GM19035 (cell line): ENCODE data around the gene TMEM63A.

Experiments used
- ATAC-seq: cut with Tn5 transposase; IDR thresholded peaks from one replicate; pipeline ENCODE4 v1.9.1; 2021; ENCODE audit not compliant: unreplicated experiment

TMEM63A gene

DNA sequence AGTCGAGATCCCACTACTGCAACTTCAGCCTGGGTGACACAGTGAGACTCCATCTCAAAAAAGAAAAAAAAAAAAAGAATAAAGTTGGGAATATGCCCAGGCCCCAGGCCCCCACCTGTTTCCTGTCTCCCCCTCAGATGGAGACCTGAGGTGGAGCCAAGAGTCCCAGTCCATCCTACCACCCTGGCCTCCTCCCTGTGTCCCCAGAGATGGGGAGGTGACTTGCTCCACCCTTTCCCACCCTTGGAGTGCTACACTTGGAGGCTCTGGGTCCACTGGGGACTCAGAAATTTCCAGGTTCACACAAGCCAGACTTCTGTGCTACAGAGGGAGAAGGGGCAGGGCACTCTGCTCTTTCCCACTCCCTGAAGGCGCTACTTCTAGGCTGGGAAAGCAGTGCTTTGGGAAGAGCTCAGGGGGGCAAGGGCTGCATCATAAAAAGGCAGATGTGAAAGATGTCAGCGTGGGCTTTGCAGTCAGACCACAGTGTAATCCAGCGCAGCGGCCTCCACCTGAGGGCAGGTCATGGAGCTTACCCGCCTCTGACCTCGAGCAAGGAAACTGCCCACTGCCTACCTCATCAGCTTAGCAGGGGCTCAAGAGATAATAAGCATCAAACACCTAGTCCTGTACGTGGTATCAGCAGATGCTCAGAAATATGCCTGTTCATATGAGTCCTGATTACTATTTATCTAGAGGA, 13.4 kb downstream of the TMEM63A start:
- ATAC-seq, result no peak

DNA sequence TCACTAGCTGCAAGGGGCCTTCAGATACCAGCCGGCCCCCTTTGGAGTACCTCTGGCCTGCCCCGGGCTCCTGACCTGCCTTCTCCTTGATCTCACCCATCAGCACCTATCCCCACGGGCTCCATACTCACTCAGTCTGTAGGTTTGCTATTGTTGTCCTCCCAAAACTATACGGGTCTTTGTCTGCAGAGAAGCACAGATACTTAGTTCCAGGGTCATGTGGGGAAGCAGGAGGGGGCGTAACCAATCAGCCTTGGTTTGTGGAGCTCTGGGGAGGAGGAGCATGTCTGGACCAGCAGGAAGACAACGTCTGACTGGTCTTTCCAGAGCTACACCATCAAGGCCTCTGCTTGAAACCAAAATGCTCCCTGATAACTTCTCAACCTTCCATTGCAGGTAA, 15.2 kb downstream of the TMEM63A start:
- no peak for ATAC-seq

DNA sequence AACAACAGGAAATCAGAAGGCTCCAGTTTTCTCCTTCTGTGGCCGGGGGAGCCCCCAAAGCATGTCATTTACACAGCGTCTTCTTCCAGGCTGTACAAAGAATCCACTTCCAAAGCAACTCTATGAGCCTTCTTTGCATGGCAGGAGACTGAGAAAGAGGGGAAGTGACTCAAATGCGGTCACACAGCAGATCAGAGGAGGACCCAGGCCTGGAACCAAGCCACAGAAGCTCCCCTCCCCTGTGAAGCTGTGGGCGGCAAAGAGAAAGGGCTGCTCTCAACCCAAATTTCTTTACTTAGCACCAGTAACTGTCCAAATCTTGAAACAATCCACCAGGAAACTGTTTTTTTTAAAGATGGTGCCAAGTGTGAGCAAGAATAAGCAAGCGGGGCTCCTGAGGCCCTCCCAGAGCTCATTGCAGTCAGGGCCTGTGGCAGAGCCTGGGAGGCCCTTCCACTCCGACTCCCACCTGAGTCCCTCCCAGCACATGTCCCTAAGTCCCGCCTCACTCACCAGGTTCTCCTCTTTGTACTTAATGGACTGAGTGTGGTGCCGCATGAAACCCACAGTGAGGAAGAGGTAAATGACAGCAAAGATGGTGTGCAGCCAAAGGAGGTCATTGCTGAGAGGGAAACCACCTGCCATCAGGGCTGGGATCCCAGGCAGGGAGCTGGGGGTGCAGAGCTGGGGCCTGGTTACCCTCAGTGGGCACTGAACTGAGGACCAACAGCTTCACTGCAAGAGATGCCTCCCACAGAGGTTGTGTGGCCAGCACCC, 15.9 kb downstream of the TMEM63A start:
- ATAC-seq, result no peak

DNA sequence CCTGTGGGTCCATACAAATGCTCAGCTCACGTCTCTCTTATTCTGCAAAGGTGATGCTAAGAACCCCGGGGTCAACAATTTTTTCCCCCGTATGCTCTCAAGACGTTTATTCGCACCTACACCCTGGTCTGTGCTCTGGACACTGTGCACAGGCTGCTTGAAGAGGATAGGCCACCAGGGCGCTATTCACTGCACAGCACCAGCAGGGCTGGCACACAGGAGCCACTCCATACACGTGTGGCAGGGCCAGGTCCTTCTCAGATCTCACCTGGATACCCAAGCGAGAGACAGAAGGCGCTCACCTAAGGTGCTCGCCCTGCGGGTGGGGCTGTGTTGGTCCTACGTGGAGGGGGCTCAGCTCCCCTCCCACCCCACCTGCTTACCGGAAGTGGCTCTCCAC, 16.7 kb downstream of the TMEM63A start:
- no peak for ATAC-seq

DNA sequence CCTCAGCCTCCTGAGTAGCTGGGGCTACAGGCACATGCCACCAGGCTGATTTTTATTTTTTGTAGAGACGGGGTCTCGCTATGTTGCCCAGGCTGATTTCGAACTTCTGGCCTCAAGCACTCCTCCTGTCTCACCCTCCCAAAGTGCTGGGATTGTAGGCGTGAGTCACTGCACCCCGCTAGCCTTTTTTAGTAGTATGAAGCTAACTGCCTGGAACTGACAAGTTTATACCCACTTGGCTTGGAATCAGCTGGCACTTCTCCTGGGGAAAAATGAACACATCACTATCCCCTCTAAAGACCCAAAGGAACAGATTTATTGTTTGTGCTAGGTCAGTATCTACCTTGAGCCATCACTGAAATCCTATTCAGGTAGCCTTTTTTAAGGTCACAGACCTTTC, 19.0 kb downstream of the TMEM63A start:
- no peak for ATAC-seq

DNA sequence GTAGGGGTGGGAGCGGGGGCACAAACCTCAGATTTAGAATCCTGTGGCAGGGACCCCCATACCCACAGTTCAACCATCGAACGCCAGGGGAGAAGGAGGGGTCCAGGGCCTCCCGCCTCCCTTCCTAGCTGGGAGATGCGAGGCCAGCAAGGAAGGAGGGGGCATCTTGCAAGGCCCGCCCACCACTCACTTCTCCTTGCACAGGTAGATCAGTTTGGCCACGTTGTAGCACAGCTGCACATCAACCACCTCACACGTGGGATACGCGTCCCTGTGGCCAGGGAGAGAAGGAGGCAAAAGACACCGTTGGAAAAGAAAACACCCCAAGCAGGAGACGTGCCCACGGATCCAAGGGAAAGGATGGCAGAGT, 19.6 kb downstream of the TMEM63A start:
- ATAC-seq, result no peak

DNA sequence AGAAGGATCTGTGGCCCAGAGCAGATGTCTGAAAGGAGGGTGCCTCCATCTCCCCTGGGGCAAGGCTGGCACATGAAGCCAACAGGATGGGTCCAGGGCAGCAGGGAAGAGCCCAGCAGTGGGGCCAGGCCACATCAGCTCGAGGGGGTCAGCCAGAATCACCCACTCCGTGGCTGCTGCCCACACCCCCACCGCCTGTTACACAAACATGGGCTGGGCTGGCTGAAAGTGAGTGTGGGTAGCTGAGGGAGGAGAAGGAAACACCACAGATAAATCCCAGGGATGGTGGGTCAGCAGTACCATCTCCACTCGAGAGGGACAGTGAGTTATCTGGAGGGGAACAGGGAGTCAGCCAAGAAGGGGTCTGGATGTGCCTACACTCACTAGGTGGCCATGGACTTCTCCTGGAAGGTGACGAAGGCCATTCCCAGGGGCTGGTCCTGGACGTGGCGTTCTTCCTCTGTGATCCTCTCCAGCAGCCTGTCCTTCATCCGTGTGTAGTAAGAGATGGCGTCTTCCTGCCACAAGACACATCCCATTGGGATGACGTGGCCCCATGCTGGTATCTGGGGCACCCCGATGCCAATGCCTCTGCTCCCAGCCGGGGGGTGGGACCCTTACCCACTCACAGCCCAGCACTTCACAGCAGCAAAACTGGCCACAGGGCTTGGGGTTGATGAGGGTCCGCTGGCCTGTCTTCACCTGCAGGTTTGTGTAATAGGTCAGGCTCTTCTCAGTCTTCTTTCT, 20.2 kb downstream of the TMEM63A start:
- ATAC-seq, result no peak

DNA sequence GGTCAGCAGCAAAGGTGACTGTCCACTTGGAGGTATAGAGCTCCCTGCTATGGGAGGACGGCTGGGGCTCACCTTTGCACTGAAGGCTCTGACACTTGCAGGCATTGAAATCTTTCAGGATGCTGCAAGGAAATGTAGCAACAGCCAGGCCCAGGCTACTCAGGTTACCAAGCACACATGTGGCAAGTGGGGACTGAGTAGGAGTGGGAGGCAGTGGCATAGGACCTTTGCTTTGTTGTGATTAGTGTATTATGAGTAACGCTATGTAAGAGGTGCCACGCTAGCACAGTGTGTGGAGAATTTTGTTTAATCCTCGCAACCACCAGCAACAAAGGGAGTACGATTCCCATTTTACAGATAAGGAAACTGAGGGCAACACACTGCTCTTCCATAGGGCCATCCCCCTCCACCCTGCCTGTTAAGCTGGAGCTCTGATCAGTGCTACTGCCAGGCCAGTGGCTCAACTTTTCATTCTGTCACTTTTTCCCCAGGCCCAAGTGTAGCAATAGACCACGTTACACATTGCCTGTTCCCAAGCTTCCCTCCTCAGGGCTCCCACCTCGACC, 21.2 kb downstream of the TMEM63A start:
- no peak for ATAC-seq

DNA sequence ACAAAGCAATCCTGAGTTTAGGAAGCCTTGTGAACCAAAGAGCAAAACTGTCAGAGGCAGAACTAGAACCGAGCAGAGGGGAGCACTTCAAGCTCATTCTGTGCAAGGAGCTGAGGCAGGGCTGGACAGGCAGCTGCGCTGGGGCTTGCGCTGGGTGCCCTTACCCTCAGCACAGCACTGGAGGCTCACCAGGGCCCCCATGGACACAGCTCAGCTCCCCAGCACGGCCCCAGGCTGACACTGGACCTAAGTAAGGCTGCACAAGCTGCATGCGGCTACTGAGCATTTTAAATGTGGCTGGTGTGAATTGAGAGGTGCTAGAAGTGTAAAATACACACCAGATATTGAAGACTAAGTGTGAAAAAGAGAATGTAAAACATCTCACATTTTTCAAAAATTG, 22.1 kb downstream of the TMEM63A start:
- ATAC-seq, result no peak

DNA sequence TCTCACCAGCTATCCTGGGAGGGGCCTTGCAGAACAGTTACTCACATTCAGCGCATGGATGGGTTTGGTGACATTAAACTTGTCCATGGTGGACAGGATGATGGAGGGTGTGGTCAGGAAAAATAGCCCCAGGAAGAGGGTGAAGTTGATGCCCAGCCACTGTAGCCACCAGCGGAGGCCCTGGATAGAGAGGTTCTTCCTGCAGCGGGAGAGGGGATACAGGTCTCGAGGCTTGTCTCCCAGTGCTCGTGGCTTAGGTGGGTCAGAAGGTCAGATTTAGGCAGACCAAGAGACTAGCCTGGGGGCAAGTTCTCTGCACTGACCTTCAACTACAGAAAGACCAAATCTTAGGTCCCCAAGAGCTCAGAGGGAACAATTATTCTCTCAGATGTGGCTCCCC, 23.0 kb downstream of the TMEM63A start:
- no peak for ATAC-seq

DNA sequence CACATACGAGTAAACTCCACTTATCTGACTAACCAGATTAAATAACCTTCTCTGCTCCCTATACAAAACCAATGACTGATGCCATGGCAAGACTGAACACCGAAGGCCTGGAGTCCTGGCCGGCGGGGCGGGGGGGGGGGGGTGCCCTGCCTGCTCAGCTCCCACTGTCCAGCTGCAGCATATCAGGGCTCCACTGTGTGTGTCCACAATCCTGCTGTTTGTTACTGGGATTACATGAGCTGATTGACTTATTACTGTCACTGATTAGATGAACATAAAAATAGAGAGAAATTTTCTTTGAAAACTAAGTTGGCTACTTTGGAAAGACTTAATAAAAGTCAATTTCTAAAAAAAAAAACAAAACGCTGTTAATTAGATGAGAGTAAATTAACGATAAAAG, 24.9 kb downstream of the TMEM63A start:
- no peak for ATAC-seq

DNA sequence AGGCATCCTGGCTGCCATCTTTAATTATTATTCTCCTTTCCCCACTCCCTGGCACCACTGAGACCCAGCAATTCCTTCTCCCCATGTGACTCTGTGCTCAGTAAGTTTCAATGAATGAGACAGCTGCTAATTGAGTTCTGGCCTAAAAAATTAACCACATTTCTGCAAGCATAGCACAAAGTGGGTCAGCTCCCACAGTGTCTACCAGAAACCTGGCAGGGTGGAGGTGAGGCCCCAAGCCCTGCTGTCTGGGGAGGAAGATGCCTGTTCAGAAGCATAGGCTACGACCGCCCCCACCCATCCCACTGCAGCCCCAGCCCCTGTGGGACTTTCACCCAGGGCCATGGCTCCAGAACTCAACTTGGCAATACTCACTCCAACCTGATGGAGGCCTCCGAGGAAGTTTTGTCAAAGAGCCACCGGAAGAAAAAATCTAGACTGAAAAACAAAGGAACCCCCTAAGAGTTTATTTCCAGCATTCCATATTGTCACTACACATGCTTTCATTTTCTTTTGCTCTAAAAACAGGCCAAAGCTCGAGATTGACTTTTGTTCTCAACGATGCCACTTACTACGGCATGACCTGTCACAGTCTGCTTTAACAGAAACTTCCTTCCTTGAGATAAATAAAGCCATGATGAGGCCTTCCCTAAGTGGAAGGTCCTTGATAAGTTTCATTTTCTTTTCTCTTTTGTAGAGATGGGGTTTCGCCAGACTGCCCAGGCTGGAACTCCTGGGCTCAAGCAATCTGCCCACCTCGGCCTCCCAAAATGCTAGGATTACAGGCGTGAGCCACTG, 26.5 kb downstream of the TMEM63A start:
- ATAC-seq, result no peak

DNA sequence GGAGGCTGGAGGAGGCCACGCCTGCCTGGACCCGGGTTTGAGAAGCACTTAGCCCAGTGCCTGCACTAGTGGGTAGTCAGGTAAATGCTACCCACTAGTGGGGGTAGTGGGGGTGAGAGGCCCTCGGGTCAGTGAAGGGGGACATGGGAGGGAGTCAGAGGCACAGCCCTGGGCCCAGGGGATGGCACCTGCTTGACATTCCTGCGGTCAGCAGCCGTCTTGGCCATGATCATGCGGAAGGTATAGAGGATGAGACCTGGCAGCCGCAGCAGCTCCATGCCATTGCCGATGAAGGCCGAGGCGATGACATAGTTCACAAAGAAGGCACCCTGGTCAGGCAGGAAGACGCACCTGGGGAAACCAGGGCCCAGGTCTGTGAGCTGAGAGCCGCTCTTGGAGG, 28.7 kb downstream of the TMEM63A start:
- ATAC-seq, result no peak

DNA sequence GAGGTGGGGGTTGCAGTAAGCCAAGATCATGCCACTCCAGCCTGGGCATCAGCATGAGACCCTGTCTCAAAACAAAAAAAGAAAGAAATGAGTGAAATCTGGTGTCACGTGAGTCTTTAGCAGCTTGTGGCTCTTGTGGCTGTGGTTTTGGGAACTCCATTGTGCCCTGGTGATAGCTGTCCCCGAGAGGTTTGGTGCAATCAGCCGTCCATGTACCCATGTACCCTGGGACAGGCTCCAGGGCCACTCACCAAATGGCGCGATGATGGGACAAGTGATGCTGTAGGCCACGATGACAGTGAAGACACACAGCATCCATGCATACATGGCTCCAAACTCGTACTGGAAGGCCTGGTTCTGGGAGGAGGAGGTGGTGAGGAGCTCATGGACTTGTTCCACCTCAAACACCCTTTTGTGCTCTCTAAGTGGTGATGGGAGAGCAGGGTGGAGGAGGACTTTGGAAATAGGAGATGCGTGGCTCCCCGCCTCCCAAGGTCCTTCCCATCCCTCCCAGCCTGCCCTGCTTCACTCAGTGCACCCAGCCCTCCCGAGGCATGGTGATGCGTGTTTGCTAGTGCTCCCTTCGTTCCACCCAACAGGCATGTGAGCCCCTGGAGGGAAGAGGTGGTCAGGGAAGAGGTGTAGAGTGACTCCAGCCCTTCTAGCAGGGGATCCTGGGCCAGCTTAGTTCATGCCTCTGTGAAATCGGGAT, 29.6 kb downstream of the TMEM63A start:
- ATAC-seq, result no peak

DNA sequence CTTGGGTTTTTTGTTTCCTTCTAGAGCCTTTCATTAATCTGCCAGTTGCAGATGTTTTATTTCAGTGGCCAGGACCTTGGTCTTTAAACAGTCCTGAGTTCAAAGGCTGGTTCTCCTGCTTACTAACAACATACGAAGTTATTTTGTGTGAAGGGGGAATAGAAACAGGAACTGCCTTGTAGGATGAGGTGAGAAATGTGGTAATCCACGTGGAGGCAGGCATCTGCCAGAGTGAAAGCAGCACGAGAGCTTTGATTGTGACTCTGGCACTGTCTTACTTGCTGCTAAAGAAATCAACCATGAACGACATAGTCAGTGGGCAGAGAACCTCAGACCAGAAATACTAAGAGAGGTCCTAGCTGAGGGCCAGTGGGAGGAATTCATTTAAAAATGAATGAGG, 30.4 kb downstream of the TMEM63A start:
- no peak for ATAC-seq

DNA sequence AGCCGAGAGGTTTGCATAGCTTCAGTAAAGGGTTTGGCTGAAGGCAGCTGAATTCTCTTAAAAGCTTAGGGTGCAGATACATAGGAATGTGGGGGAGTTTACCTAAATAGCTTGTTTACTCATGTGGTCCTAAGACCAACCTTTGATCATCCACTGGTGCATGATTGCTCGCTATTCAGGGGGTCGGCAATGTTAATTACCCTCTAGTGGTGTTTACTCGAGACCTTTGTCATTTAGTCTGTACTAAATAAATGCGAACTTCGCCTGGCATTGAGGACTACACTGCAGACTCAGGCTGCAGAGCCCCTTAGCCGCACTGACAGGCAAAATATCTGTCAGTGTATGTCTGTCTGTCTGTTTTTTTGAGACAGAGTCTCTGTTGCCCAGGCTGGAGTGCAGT, 31.8 kb downstream of the TMEM63A start:
- ATAC-seq, result no peak

DNA sequence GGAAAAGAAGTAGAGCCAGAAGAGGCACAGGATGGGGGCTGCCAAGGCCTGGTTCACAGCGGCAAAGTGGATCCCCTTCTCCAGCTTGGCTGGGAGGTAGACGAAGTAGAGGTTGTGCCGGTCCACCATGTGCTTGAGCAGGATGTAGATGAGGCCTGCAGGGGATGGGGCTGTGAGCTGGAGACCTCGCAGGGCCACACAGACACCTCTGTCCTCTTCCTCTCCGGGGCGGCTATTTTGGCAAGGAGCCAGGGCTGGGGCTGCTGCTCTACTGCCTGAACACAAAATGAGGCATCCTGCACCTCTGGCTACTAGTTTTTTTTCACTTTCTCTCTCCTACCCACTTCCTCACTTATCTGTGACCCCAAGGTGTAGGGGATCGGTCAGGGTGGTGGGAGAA, 32.3 kb downstream of the TMEM63A start:
- ATAC-seq, result no peak

DNA sequence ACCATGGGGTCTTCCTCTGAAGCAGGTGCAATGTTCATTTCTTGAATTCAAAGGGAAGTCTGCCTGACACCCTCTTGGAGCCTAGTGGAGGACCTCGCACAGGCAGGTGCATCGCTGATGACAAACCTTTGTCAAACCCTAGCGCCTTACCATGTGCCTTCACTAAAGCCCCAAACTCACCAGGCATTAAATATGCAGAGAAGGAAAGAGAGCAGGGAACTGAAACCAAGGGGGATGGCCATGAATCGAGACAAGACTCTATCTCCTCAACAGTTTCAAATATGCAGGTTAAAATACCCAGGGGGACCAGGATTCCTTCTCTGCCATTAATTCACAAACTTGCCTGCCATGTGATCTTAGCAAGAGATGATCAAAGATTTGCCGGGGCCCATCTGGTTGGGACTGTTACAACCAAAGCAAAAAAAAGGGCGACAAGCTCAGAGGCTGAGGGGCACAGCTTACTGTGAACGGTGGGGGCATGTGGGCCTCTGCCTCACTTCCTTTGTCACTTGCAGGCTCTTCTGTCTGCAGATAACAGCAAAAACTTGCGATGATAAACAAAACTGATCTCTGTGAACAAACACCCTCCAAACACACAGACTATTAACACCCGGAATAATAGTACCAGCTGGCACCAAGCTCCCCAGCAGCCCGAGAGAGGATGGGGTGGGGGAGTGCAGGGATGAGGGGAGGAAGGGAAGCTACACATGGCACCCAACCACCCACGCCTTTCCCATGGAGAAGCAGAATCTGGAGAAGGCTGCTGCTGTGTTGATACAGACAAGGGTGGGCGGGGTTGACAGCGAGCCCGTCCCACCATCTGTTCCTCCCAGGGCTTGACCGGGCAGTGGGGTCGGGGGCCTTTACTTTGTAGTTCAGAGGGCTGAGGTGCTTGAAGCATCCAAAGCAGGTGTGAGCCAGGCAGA, 33.9 kb downstream of the TMEM63A start:
- peak; percentile 68 for ATAC-seq

DNA sequence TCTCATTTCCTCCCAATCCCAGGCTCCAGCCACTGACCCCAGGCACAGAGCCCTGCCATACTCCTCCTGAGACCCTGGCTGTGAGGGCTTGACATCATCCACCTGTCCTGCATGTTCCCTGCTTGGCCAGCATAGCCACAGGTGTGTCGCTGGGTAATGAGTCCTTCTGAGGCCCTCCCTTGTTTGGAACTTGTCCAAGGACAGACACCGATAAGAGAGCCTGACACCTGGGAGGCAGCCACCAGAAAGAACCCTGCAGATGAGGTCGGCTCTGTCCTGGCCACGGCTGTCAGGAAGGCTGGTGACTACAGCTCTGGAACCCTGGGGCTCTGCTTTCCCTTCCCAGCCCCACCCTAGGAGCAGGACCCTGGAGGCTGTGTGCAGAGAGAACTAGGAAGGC, 34.6 kb downstream of the TMEM63A start:
- ATAC-seq, result no peak
